ENCODE data around the gene SLC25A27. TPM values are rescaled to one million over a fixed set of nuclear protein-coding genes. Genes with fewer than 3 reads are reported as not detected.
"Not testable (repeated sequence)": the region's sequence is repeated elsewhere in the genome, so short reads cannot be mapped to it uniquely, and the experiment has no call there.

The SLC25A27 gene, protein sequence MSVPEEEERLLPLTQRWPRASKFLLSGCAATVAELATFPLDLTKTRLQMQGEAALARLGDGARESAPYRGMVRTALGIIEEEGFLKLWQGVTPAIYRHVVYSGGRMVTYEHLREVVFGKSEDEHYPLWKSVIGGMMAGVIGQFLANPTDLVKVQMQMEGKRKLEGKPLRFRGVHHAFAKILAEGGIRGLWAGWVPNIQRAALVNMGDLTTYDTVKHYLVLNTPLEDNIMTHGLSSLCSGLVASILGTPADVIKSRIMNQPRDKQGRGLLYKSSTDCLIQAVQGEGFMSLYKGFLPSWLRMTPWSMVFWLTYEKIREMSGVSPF
- 20.7 TPM for total RNA-seq

DNA sequence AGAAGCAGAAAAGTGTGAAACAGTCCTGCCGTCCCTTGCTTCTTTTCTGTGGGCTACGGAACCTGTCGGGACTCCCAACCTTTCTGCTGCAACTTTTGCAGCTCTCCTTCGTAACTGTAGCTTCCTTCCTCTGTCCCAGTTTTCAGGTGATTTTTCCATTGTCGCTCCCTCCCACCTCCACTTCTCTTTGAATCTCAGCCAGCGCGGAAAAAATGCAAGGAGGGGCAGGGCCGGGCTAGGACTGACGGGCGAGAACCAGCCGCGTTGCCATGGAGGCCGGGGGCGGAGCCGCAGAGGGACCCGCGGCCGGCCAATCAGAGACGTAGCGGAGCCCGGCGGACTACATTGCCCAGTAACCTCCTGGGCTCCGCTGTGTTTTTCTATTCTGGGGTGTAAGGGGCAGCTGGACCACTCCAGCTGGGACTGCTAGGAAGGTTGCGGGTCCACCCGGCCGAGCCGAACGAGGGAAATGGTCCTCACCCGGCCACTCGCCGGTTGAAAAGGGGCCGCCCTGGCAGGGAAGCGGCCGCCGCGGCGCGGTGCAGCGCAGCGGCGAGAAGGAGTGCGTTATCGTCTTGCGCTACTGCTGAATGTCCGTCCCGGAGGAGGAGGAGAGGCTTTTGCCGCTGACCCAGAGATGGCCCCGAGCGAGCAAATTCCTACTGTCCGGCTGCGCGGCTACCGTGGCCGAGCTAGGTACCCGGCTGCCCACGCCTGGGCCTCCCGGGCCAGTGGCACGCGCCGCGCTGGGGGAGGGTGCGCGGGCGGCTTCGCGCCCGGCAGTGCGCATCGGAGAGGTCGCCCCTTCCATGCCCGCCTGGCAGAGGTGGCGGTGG is at the start of gene SLC25A27, which contains the start of gene CYP39A1:
Gene SLC25A27 (plus strand): TSS at position 373 of the 836 bp plus-strand sequence. CDS start 218 bp downstream, at position 591.
Gene CYP39A1 (minus strand): TSS at position 216 of the 836 bp plus-strand sequence. CDS start 236 bp downstream, outside the sequence.
- peak; percentile 76 for DNase-seq

GRCh38 chr6:46605091-46605797 is 47.5 kb upstream of the SLC25A27 start:
- no peak for DNase-seq

DNA sequence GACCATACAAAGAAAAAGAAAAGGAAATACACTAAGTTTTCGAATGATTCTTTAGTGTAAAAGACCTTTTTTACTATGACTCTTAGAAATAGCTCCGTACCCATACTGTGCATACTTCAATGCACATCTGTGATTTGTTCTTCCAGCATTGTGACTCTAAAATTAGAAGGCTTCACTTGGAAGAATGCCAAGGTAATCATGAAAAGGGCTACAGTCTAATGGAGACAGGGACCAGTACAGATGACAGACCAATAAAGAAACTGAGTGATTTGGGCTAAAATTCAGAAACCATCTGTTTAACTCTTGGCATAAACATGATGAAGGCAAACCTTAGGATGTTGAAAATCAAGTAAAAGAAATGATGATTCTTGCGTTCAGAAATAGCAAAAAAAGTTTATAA is 46.4 kb upstream of the SLC25A27 start:
- DNase-seq, result no peak

- no peak for DNase-seq
Measured at GRCh38 chr6:46610862-46611553, 41.8 kb upstream of the SLC25A27 start.

DNA sequence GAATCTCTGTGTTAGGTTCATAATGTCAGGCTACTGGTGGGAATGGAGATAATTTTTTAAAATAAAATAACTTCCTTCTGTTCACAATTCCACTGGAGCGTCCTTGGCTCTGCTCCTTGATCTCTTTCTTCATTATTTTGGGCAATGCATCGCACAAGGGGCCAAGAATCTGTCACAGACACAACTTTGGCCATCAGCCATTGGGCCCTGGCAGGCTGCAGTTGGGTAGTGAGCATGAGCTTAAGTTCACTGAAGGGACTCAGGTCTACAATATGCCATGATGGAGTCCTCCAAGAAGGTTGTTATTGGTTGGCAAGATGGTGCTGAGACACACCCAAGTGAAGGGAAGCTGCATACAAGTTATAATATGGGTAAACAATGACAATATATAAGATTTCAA is 40.1 kb upstream of the SLC25A27 start:
- no peak for DNase-seq

DNA sequence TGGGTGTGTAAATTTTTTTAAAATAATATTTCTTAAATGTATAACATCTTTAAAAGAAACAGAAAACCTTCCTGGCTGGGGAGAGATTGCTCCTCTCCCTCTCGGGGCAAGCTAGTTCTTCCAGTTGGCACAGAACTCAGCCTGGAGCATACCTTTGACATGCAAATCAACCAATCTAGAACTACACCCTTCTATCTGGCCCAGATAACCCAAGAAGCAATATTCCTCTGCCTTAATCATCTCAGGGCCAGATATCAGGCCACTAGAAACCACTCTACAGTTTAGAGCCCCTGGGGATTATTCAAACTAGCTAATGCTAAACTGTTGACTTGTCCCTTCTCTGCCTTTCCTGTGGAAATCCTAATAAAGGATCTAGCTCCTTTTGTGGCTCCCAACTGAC is 34.0 kb upstream of the SLC25A27 start:
- DNase-seq, result no peak

DNA sequence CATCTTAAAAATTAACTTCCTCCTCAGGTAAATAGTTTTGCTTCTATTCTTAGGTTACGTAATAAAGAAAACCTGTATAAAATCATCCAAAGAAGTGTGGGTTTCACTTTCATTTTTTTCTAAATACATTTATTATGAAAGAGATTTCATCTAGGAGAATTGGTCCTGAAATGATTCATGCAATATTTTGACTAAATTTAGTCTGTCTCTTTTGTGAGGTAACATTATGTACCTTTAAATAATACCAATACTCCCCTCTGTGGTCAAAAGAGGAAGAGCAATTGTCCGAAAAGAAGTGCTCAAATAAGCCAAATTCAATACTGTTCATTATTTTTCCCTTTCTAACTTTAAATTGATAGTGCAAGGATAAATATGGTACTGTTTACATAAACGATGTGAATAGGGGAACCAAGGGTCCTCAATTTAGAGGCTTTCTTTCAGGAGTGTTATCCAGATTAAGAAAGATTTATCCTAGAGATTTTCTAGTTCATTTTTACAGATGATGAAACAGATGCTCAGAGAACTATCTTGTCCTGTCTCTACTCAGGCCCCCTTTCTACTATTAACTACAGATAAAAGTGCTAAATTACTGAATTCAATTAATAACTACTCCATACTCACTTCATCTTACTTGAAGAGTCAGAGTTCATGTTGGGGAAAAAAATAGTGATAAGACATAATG is 26.4 kb upstream of the SLC25A27 start:
- DNase-seq, result no peak

DNA sequence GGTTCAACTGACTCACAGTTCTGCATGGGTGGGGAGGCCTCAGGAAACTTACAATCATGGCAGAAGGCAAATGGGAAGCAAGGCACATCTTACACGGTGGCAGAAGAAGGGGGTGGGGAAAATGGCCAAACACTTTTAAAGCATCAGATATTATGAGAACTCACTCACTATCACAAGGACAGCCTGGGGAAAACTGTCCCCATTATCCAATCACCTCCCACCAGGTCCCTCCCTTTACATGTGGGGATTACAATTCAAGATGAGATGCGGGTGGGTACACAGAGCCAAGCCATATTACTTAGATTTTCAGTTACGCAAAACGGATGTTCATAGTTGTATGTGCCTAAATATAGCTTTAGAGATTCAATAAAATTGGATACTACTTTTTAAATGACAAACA is 25.8 kb upstream of the SLC25A27 start:
- no peak for DNase-seq

DNA sequence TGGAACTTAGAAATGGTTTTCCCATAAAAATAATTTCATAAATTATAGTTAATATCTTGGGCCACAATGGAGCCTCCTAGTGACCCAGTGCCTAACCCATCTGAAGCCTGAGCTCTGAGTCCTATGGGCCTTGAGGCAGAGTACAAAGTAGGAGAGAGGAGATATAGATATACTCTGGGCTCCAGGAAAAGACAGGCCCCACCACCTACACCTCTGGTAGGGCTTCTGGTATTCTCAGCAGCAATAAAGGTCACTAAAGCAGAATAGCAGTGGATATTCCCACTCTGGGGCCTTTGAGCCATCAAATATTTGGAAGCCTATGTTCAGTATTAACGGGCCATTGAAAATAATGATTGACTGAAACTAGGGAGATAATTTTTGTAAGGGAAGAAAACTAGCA is 24.3 kb upstream of the SLC25A27 start:
- DNase-seq, result no peak

DNA sequence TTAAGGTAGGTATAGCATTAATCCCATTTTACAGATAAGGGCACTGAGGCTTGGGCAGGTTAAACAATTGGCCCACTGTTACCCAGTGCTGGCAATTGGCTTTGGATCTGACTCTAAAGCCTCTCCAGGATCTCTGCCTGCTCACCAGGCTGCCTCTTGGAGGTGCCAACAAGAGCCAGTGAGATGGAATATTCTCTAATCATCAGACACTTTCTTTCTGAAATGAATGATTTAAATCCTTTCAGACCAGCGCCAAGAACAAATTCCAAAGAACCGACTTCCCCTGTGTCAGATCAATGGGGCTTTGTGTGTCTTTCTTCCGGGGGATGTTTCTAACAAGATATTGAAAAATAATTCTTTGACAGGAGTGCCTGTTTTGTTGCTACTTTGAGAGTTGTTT is 23.8 kb upstream of the SLC25A27 start:
- DNase-seq, result no peak

DNA sequence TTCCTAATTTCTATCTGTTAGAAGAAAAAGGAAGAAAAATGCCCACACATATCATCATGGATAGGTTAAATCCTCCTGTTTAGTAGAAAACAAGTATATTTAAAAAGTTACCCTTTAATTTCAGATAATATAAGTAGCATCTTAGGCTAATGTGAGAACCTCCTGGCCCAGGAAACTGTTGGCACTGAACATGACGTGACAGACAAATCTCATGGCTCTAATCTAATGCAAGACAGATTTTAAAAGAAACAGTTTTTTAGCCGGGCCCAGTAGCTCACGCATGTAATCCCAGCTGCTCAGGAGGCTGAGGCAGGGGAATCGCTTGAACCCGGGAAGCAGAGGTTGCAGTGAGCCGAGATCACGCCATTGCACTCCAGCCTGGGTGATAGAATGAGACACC is 23.1 kb upstream of the SLC25A27 start:
- DNase-seq, result no peak

DNA sequence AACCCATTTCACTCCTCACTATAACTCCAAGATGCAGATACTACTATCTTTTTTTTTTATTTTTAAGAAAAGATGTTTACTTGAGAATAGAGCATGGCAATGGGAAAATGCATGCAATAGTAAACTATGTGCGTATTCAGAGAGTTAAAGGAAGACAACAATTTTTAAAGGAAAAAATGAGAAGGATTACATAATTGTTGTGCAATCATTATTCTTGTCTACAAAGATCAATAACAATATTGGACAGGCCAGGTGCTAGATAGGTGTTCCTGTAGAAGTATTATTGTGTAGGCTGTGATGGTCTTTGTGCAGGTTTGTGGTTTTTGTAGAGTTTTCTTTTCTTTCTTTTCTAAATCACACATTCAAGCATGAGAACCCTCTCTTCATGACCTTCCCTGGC is 20.7 kb upstream of the SLC25A27 start:
- DNase-seq, result no peak

DNA sequence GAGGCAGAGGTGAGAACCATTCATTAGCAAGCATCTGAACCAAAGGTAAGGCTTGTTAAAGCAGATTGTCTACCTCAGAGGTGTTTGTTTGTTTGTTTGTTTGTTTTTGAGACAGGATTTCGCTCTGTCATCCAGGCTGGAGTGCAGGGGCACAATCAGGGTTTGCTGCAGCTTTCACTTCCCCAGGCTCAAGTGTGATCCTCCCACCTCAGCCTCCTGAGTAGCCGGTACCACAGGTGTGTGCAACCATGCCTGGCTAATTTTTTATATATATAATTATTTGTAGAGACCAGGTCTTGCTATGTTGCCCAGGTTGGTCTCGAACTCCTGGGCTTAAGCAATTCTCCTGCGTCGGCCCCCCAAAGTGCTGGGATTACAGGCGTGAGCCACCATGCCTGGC is 17.3 kb upstream of the SLC25A27 start:
- DNase-seq, result no peak

DNA sequence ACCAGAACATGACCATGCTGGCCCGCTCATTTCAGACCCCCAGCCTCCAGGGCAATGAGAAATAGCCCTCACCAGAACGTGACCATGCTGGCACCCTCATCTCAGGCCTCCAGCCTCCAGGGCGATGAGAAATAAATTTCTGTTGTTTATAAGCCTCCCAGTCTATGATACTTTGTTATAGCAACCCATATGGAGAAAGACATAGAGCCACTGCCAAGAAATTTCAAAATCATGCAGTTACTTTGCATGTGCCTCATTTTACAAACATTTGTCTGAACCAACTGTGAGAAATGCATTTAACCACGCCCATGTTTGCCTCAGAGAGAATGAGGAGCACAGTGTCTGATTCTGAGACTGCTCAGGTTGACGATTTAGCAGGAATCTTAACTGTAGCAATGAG is 15.6 kb upstream of the SLC25A27 start:
- peak; percentile 71 for DNase-seq

GRCh38 chr6:46637933-46638332 is 14.8 kb upstream of the SLC25A27 start:
- DNase-seq, result no peak

DNA sequence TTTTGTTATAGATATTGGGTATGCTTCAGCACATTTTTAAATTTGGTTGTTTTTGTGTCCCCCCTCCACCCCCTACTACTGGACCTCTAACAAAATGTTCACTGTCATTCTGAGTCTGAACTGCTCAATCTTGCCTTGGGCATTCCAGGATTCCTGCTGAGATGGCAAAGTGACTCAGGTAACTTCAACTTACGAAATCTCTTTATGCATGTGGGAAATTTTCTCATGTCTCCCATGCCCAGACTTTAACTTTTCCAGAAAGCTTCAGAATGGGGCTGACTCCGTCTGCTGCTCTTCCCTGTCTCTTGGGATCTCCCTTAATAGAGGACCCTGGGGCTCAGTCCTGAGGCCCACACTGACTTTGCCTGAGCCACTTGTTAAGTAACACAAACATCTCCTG is 14.1 kb upstream of the SLC25A27 start:
- no peak for DNase-seq

- no peak for DNase-seq
Measured at GRCh38 chr6:46642928-46643751, 9.6 kb upstream of the SLC25A27 start.

DNA sequence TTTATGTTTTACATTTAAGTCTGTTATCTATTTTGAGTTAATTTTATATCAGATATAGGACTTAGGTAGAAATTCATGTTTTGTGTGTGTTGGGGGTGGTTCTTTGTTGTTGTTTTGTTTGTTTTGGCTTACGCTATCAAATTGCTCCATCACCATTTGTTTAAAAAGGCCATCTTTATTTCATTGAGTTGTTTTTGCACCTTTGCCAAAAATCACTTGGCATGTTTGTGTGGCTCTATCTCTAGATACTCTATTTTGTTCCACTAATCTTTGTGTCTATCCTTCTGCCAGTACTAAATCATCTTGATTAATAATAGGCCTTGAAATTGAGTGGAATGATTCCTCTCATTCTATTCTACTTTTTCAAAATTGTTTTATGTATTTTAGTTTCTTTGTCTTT is 7.5 kb upstream of the SLC25A27 start:
- DNase-seq, result no peak

DNA sequence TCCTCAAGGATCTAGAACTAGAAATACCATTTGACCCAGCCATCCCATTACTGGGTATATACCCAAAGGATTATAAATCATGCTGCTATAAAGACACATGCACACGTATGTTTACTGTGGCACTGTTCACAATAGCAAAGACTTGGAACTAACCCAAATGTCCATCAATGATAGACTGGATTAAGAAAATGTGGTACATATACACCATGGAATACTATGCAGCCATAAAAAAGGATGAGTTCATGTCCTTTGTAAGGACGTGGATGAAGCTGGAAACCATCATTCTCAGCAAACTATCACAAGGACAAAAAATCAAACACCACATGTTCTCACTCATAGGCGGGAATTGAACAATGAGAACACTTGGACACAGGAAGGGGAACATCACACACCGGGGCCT is 4.7 kb upstream of the SLC25A27 start:
- DNase-seq, result not testable (repeated sequence)

GRCh38 chr6:46648869-46649492 is 3.8 kb upstream of the SLC25A27 start:
- no peak for DNase-seq
